IMR-90 (cell line): ENCODE data around the gene SLC9A9. TPM values are rescaled to one million over a fixed set of nuclear protein-coding genes. Genes with fewer than 3 reads are reported as not detected.

ENCODE experiments used
- ATAC-seq: fragments of 200-7000 bp; cut with Tn5 transposase; 2 replicates; pipeline ENCODE4 v1.9.1; 2020; ENCODE audit warnings: low read depth, mild to moderate bottlenecking, moderate library complexity
- BruUV-seq: library from RNA; stranded (reverse); fragments of 400-500 nt; replicated peaks from 2 replicates; lab custom pipeline; 2021; lab: Mats Ljungman, UMichigan
- CTCF ChIA-PET: fragments of 300-600 bp; formaldehyde crosslinking; extraction: SDS; loops from one replicate; lab custom pipeline; 2021; ENCODE audit warnings: antibody characterized with exemption; lab: Yijun Ruan, JAX
- POLR2A ChIA-PET: fragments of 300-600 bp; sonication (Branson Sonifier 250); formaldehyde crosslinking; loops from one replicate; lab custom pipeline; 2022; ENCODE audit warnings: antibody characterized with exemption; ENCODE audit not compliant: unreplicated experiment; lab: Charles Lee
- DNase-seq: peaks from one replicate; pipeline ENCODE4 v3.0.0; 2013
- H2AFZ ChIP-seq: replicated peaks from 2 replicates; pipeline ENCODE3; 2013; ENCODE audit warnings: low read length, mild to moderate bottlenecking; ENCODE audit not compliant: poor library complexity
- H2AK5ac ChIP-seq: 2 replicates; pipeline ENCODE4 v1.6.1; 2013; ENCODE audit warnings: low read depth, low read length, inconsistent platforms
- H2AK9ac ChIP-seq: replicated peaks from 2 replicates; pipeline ENCODE3; 2013; ENCODE audit warnings: mild to moderate bottlenecking, low read depth, low read length, moderate library complexity; ENCODE audit not compliant: poor library complexity
- H2BK120ac ChIP-seq: 2 replicates; pipeline ENCODE4 v1.6.1; 2013; ENCODE audit warnings: low read depth, low read length, inconsistent platforms
- H2BK15ac ChIP-seq: 3 replicates; pipeline ENCODE4 v1.6.1; 2013; ENCODE audit warnings: low read depth, low read length, inconsistent platforms
- H2BK20ac ChIP-seq: 2 replicates; pipeline ENCODE4 v1.6.1; 2013; ENCODE audit warnings: low read depth, mild to moderate bottlenecking, inconsistent platforms, low read length, moderate library complexity
- H2BK5ac ChIP-seq: 2 replicates; pipeline ENCODE4 v1.6.1; 2013; ENCODE audit warnings: mild to moderate bottlenecking, low read depth, low read length, inconsistent platforms; ENCODE audit not compliant: poor library complexity, severe bottlenecking
- H3K14ac ChIP-seq: replicated peaks from 2 replicates; pipeline ENCODE4 v1.6.1; 2013; ENCODE audit warnings: low read depth, low read length, inconsistent platforms
- H3K18ac ChIP-seq: 2 replicates; pipeline ENCODE4 v1.6.1; 2013; ENCODE audit warnings: low read depth, low read length, control low read depth
- H3K23ac ChIP-seq: 2 replicates; pipeline ENCODE4 v1.6.1; 2013; ENCODE audit warnings: low read depth, low read length, inconsistent platforms
- H3K27ac ChIP-seq: 2 replicates; pipeline ENCODE4 v1.5.1; 2013; ENCODE audit warnings: mild to moderate bottlenecking, control low read depth, low read length; ENCODE audit not compliant: insufficient read depth
- H3K27me3 ChIP-seq: 2 replicates; pipeline ENCODE4 v1.6.1; 2013; ENCODE audit warnings: low read length; ENCODE audit not compliant: control insufficient read depth, insufficient read depth
- H3K36me3 ChIP-seq: 2 replicates; pipeline ENCODE4 v1.6.1; 2013; ENCODE audit warnings: low read length, mixed read lengths; ENCODE audit not compliant: control insufficient read depth, insufficient read depth
- H3K4ac ChIP-seq: 2 replicates; pipeline ENCODE4 v1.6.1; 2013; ENCODE audit warnings: low read depth, low read length, inconsistent platforms
- H3K4me1 ChIP-seq: 2 replicates; pipeline ENCODE4 v1.6.1; 2013; ENCODE audit warnings: low read length, mixed read lengths; ENCODE audit not compliant: control insufficient read depth, insufficient read depth
- H3K4me2 ChIP-seq: 2 replicates; pipeline ENCODE4 v1.6.1; 2013; ENCODE audit warnings: low read depth, mild to moderate bottlenecking, control low read depth, low read length, moderate library complexity
- H3K4me3 ChIP-seq: 2 replicates; pipeline ENCODE4 v1.5.1; 2013; ENCODE audit warnings: low read depth, mild to moderate bottlenecking, control low read depth, low read length, moderate library complexity; ENCODE audit not compliant: insufficient read depth
- H3K56ac ChIP-seq: 2 replicates; pipeline ENCODE4 v1.6.1; 2013; ENCODE audit warnings: low read length, inconsistent platforms; ENCODE audit not compliant: insufficient read depth; ENCODE audit errors: extremely low read depth
- H3K79me1 ChIP-seq, 2 experiments: 2 replicates each; pipeline ENCODE4 v1.6.1; 2013; ENCODE audit warnings: low read length in 2 of 2, inconsistent platforms in 1 of 2, low read depth in 1 of 2
- H3K9ac ChIP-seq: 2 replicates; pipeline ENCODE4 v1.6.1; 2013; ENCODE audit warnings: low read depth, low read length, control low read depth
- H3K9me1 ChIP-seq: 2 replicates; pipeline ENCODE4 v1.6.1; 2013; ENCODE audit warnings: low read length, inconsistent platforms; ENCODE audit not compliant: insufficient read depth
- H3K9me3 ChIP-seq: 2 replicates; pipeline ENCODE4 v1.6.1; 2013; ENCODE audit warnings: low read length; ENCODE audit not compliant: control insufficient read depth, insufficient read depth
- H4K20me1 ChIP-seq: 2 replicates; pipeline ENCODE4 v1.6.1; 2013; ENCODE audit warnings: low read length, inconsistent platforms; ENCODE audit not compliant: insufficient read depth
- H4K5ac ChIP-seq: 2 replicates; pipeline ENCODE4 v1.6.1; 2013; ENCODE audit warnings: mild to moderate bottlenecking, low read depth, low read length, control low read depth
- H4K8ac ChIP-seq, 2 experiments: 2 replicates each; pipeline ENCODE4 v1.6.1; 2013; ENCODE audit warnings: low read depth in 2 of 2, low read length in 2 of 2, control low read depth in 1 of 2, inconsistent platforms in 1 of 2
- H4K91ac ChIP-seq: 2 replicates; pipeline ENCODE4 v1.6.1; 2013; ENCODE audit warnings: low read depth, low read length, inconsistent platforms; ENCODE audit not compliant: insufficient read depth
- RFX5 ChIP-seq: IDR thresholded peaks from 2 replicates; pipeline ENCODE4 v1.8.0; 2012; ENCODE audit warnings: low read depth, mild to moderate bottlenecking, low read length, moderate library complexity
- WGBS, 2 experiments: methylation state at CpG; one replicate each; pipeline versions ENCODE4 v1.1.5 to v1.1.7; 2013; ENCODE audit warnings: missing lambda C conversion rate in 2 of 2; ENCODE audit not compliant: insufficient read length in 1 of 2; ENCODE audit errors: extremely low coverage in 2 of 2; 5-methylcytosine and 5-hydroxymethylcytosine counted together
- dilution Hi-C: fragments of 300-500 bp; cut with HindIII; formaldehyde crosslinking; loops from one replicate; pipeline ENCODE4 v1.14.3; 2018; ENCODE audit warnings: low sequenced_read_pairs; ENCODE audit not compliant: unreplicated experiment
- in situ Hi-C: fragments of 300-500 bp; cut with MboI; formaldehyde crosslinking; loops from 3 replicates; pipeline ENCODE4 v1.14.3; 2019; ENCODE audit warnings: low sequenced_read_pairs, inconsistent platforms, mixed read lengths
- intact Hi-C: fragments of 100-400 bp; cut with micrococcal nuclease; formaldehyde crosslinking; loops from 2 replicates; pipeline ENCODE4 v1.10.0; 2022
- polyA plus RNA-seq, 3 experiments: library from polyadenylated mRNA; depleted of rRNA; stranded (reverse); fragments of >200 nt; gene quantifications; 2 replicates each; pipeline ENCODE4 v1.2.3, GENCODE V29; 2012; ENCODE audit warnings: low replicate concordance in 1 of 3
- total RNA-seq: library from RNA; depleted of rRNA; stranded (reverse); fragments of >200 nt; gene quantifications from 2 replicates; pipeline ENCODE4 v1.2.3, GENCODE V29; 2012
- TF ChIP-seq, protein P1 (sequence below): fragments of 150-350 bp; IDR thresholded peaks from 2 replicates; pipeline ENCODE4 v1.6.1; 2016; ENCODE audit warnings: low read depth, mild to moderate bottlenecking, low read length, moderate library complexity, borderline replicate concordance
- TF ChIP-seq, protein P2 (sequence below): conservative IDR thresholded peaks from 2 replicates; pipeline ENCODE4 v1.5.1; 2012; ENCODE audit warnings: mild to moderate bottlenecking, low read depth, low read length, improper control_type of control experiment

The SLC9A9 gene
- total and polyA plus RNA-seq, 2 of the 4 experiments (the other 2 are of a cell fraction): 1.4 to 2.3 TPM

DNA sequence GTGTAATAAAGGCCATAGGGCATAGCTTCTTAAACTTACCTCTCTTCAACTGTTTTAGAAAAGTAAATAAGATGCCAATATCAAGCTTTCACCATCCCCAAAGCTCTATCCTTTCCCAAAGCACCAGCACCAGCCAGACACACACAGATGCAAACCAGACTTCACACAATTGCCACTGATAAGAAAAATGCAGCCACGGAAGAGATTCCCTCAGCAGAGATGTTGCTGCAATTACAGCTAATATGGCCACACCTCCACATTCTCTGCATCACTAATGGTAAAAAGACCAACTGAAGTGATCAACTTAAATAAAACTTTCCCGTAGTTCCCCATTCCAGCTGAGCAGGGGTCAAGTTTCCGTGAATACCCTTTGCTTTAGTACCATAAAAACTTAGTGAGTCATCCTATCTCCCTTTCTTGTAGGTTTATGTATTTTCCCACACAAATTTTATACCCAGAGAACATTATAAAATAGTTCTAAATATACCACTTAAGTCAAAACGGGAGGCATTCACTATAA, 64.4 kb downstream of the SLC9A9 start:
- Histone ChIP-seq H3K18ac (no peak overlapping the region), H2AFZ (no peak overlapping the region), H3K23ac (no peak overlapping the region), H3K4me1 (peaks cover 1% of the 10 kb centered on the region; the same call in 1 of the 2 replicates), H3K56ac (no peak overlapping the region), H2AK5ac (no peak overlapping the region), H3K9ac (no peak overlapping the region), H3K27me3 (no peaks in the 10 kb centered on the region), H4K91ac (no peak overlapping the region), H2AK9ac (no peak overlapping the region), H3K9me3 (no peaks in the 10 kb centered on the region), H3K4me3 (no peak overlapping the region), H3K9me1 (no peaks in the 10 kb centered on the region), H4K8ac (no peak overlapping the region), H2BK5ac (no peak overlapping the region), H3K79me1 (no peaks in the 10 kb centered on the region), H2BK15ac (no peak overlapping the region), H3K14ac (no peak overlapping the region), H3K36me3 (no peaks in the 10 kb centered on the region), H3K27ac (no peak overlapping the region), H3K4ac (no peak overlapping the region), H4K5ac (no peak overlapping the region), H4K20me1 (no peaks in the 10 kb centered on the region), H2BK120ac (no peak overlapping the region), H3K4me2 (no peak overlapping the region), H2BK20ac (no peak overlapping the region)
- DNase-seq (no peak), ATAC-seq (no peak)
- intact Hi-C loops (no loop called here), dilution Hi-C loops (no loop called here), in situ Hi-C loops (no loop called here)
- WGBS, 2 experiments: no CpG with 5 or more reads among the region's 4 CpGs
- no TSS peak for BruUV-seq
- ChIA-PET POLR2A (no interaction called here), CTCF (interaction anchor here (0.5 to 0.7 kb wide), 3 partner anchors 10 to 789 kb away, joined by 3 to 8 read pairs (median 5); no protein-coding TSS in a partner anchor)
- TF ChIP-seq, protein P1, sequence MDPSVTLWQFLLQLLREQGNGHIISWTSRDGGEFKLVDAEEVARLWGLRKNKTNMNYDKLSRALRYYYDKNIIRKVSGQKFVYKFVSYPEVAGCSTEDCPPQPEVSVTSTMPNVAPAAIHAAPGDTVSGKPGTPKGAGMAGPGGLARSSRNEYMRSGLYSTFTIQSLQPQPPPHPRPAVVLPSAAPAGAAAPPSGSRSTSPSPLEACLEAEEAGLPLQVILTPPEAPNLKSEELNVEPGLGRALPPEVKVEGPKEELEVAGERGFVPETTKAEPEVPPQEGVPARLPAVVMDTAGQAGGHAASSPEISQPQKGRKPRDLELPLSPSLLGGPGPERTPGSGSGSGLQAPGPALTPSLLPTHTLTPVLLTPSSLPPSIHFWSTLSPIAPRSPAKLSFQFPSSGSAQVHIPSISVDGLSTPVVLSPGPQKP: no peak
- TF ChIP-seq, protein P2, sequence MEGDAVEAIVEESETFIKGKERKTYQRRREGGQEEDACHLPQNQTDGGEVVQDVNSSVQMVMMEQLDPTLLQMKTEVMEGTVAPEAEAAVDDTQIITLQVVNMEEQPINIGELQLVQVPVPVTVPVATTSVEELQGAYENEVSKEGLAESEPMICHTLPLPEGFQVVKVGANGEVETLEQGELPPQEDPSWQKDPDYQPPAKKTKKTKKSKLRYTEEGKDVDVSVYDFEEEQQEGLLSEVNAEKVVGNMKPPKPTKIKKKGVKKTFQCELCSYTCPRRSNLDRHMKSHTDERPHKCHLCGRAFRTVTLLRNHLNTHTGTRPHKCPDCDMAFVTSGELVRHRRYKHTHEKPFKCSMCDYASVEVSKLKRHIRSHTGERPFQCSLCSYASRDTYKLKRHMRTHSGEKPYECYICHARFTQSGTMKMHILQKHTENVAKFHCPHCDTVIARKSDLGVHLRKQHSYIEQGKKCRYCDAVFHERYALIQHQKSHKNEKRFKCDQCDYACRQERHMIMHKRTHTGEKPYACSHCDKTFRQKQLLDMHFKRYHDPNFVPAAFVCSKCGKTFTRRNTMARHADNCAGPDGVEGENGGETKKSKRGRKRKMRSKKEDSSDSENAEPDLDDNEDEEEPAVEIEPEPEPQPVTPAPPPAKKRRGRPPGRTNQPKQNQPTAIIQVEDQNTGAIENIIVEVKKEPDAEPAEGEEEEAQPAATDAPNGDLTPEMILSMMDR: no peak
- TF ChIP-seq RFX5: no peak
